Neuronal stem cell (in vitro differentiated cells): ENCODE data around the gene PLCB3.

Experiments used
- DNase-seq: peaks from one replicate; pipeline ENCODE4 v3.0.0-alpha.2; 2013; ENCODE audit warnings: low spot score
- H2AFZ ChIP-seq: one replicate; pipeline ENCODE4 v1.6.1; 2013; ENCODE audit warnings: mild to moderate bottlenecking, low read length, inconsistent platforms
- H2AK5ac ChIP-seq: 2 replicates; pipeline ENCODE4 v1.6.1; 2013; ENCODE audit warnings: low read depth, mild to moderate bottlenecking, inconsistent platforms, low read length, moderate library complexity, mixed read lengths
- H2BK120ac ChIP-seq: 2 replicates; pipeline ENCODE4 v1.6.1; 2013; ENCODE audit warnings: low read depth, mild to moderate bottlenecking, inconsistent platforms, low read length, moderate library complexity, mixed read lengths
- H2BK12ac ChIP-seq: one replicate; pipeline ENCODE4 v1.6.1; 2013; ENCODE audit warnings: low read length, inconsistent platforms
- H2BK15ac ChIP-seq: 2 replicates; pipeline ENCODE4 v1.6.1; 2013; ENCODE audit warnings: mild to moderate bottlenecking, low read length, inconsistent platforms, mixed read lengths
- H2BK5ac ChIP-seq: one replicate; pipeline ENCODE4 v1.6.1; 2013; ENCODE audit warnings: inconsistent platforms, mild to moderate bottlenecking, low read length, moderate library complexity
- H3K14ac ChIP-seq: one replicate; pipeline ENCODE4 v1.6.1; 2013; ENCODE audit warnings: low read length, inconsistent platforms
- H3K18ac ChIP-seq: 2 replicates; pipeline ENCODE4 v1.6.1; 2013; ENCODE audit warnings: low read length, inconsistent platforms
- H3K23ac ChIP-seq: 2 replicates; pipeline ENCODE4 v1.6.1; 2013; ENCODE audit warnings: low read depth, mild to moderate bottlenecking, mixed read lengths, low read length, inconsistent platforms; ENCODE audit not compliant: poor library complexity
- H3K27ac ChIP-seq: replicated peaks from 3 replicates; pipeline ENCODE4 v1.5.1; 2013; ENCODE audit warnings: low read length, inconsistent platforms
- H3K27me3 ChIP-seq, 3 experiments: 2 replicates each; pipeline ENCODE4 v1.6.1; 2013; ENCODE audit warnings: low read length in 3 of 3, mild to moderate bottlenecking in 2 of 3, inconsistent platforms in 1 of 3, low read depth in 1 of 3, mixed read lengths in 1 of 3, moderate library complexity in 1 of 3; ENCODE audit not compliant: control insufficient read depth in 3 of 3, insufficient read depth in 3 of 3
- H3K36me3 ChIP-seq, 2 donors: replicated peaks in 1 of 2; 2 replicates each; pipeline ENCODE4 v1.6.1; 2013; ENCODE audit warnings: low read length in 2 of 2; ENCODE audit not compliant: control insufficient read depth in 2 of 2, insufficient read depth in 2 of 2
- H3K4ac ChIP-seq: 2 replicates; pipeline ENCODE4 v1.6.1; 2013; ENCODE audit warnings: inconsistent platforms, mild to moderate bottlenecking, low read length, moderate library complexity
- H3K4me1 ChIP-seq, 2 donors: 1 replicate in 1 of 2; 2 replicates in 1 of 2; pipeline ENCODE4 v1.6.1; 2013; ENCODE audit warnings: low read length in 2 of 2, low read depth in 1 of 2; ENCODE audit not compliant: control insufficient read depth in 2 of 2, insufficient read depth in 1 of 2
- H3K4me2 ChIP-seq: one replicate; pipeline ENCODE4 v1.6.1; 2013; ENCODE audit warnings: mild to moderate bottlenecking, low read length, inconsistent platforms; ENCODE audit not compliant: insufficient read depth, poor library complexity, severe bottlenecking
- H3K4me3 ChIP-seq, 2 donors: 2 replicates each; pipeline ENCODE4 v1.5.1; 2013; ENCODE audit warnings: low read length in 2 of 2, mild to moderate bottlenecking in 2 of 2, inconsistent platforms in 1 of 2, moderate library complexity in 1 of 2
- H3K79me1 ChIP-seq: one replicate; pipeline ENCODE4 v1.6.1; 2013; ENCODE audit warnings: low read depth, mild to moderate bottlenecking, inconsistent platforms, low read length, moderate library complexity
- H3K9ac ChIP-seq: one replicate; pipeline ENCODE4 v1.6.1; 2013; ENCODE audit warnings: mild to moderate bottlenecking, low read depth, low read length, inconsistent platforms; ENCODE audit not compliant: poor library complexity
- H3K9me3 ChIP-seq, 2 donors: replicated peaks in 1 of 2; 2 replicates each; pipeline versions ENCODE3 to v1.6.1; 2013; ENCODE audit warnings: low read length in 2 of 2, mild to moderate bottlenecking in 2 of 2, inconsistent platforms in 1 of 2, low read depth in 1 of 2, mixed read lengths in 1 of 2, moderate library complexity in 1 of 2; ENCODE audit not compliant: control insufficient read depth in 2 of 2, insufficient read depth in 1 of 2
- H4K8ac ChIP-seq: one replicate; pipeline ENCODE4 v1.6.1; 2013; ENCODE audit warnings: low read depth, mild to moderate bottlenecking, inconsistent platforms, low read length, moderate library complexity
- H4K91ac ChIP-seq: one replicate; pipeline ENCODE4 v1.6.1; 2013; ENCODE audit warnings: low read length, low read depth, mild to moderate bottlenecking, inconsistent platforms; ENCODE audit not compliant: poor library complexity
- WGBS, 2 donors: extraction: QIAGEN DNeasy Blood & Tissue Kit; methylation state at CpG; one replicate each; pipeline ENCODE4 v1.1.7; 2013; ENCODE audit warnings: missing lambda C conversion rate in 2 of 2, mixed read lengths in 1 of 2; ENCODE audit not compliant: insufficient read length in 2 of 2, insufficient replicate concordance in 1 of 2; ENCODE audit errors: extremely low coverage in 2 of 2; 5-methylcytosine and 5-hydroxymethylcytosine counted together

Gene PLCB3

GRCh38 chr11:64281957-64282770 lies 30.8 kb downstream of the PLCB3 start:
- Histone ChIP-seq H3K14ac (no peak overlapping the region), H2AK5ac (no peak overlapping the region), H2BK15ac (no peak overlapping the region), H3K27ac (no peak overlapping the region), H4K91ac (no peak overlapping the region), H3K36me3 (peaks cover 2 to 35% of the 10 kb centered on the region in 2 donors), H3K79me1 (peaks cover 4% of the 10 kb centered on the region), H3K9me3 (no peaks in the 10 kb centered on the region), H3K4ac (no peak overlapping the region), H3K9ac (peak overlapping the region; percentile 21), H3K18ac (no peak overlapping the region), H3K23ac (no peak overlapping the region), H4K8ac (peak overlapping the region; percentile 82), H3K4me1 (peaks cover 3 to 9% of the 10 kb centered on the region in 2 donors), H3K4me2 (no peak overlapping the region), H2BK120ac (no peak overlapping the region), H3K4me3 (no peak overlapping the region), H3K27me3 (no peaks in the 10 kb centered on the region), H2BK12ac (no peak overlapping the region), H2AFZ (no peak overlapping the region), H2BK5ac (no peak overlapping the region)
- WGBS, 2 donors: no CpG with 5 or more reads among the region's 22 CpGs
- DNase-seq: no peak

GRCh38 chr11:64283092-64283491 lies 31.8 kb downstream of the PLCB3 start:
- H2AFZ ChIP-seq: no peak overlapping the region
- no peak overlapping the region for H2BK5ac ChIP-seq
- DNase-seq: no peak
- no peak overlapping the region for H2BK15ac ChIP-seq
- peak overlapping the region in 1 of 2 donors; percentile 34 for H3K4me3 ChIP-seq
- no peaks in the 10 kb centered on the region for H3K9me3 ChIP-seq
- no CpG with 5 or more reads among the region's 3 CpGs for WGBS, 2 donors
- H3K4ac ChIP-seq: no peak overlapping the region
- H3K4me1 ChIP-seq: peaks cover 3 to 9% of the 10 kb centered on the region in 2 donors
- no peak overlapping the region for H4K8ac ChIP-seq
- peaks cover 6% of the 10 kb centered on the region for H3K79me1 ChIP-seq
- H3K23ac ChIP-seq: no peak overlapping the region
- peaks cover 2 to 28% of the 10 kb centered on the region in 2 donors for H3K36me3 ChIP-seq
- H3K18ac ChIP-seq: no peak overlapping the region
- no peak overlapping the region for H3K9ac ChIP-seq
- H3K27me3 ChIP-seq: no peaks in the 10 kb centered on the region
- H2AK5ac ChIP-seq: no peak overlapping the region
- H3K14ac ChIP-seq: no peak overlapping the region
- H2BK120ac ChIP-seq: no peak overlapping the region
- H3K27ac ChIP-seq: no peak overlapping the region
- no peak overlapping the region for H3K4me2 ChIP-seq
- H2BK12ac ChIP-seq: peak overlapping the region; percentile 63
- peak overlapping the region; percentile 39 for H4K91ac ChIP-seq

- WGBS, 2 donors: no CpG with 5 or more reads among the region's 44 CpGs
- peak within 1 kb of the TSS; percentile 68 to 91 for H3K4me3 ChIP-seq
- no peaks in the 10 kb centered on the region for H3K9me3 ChIP-seq
- peak within 1 kb of the TSS; percentile 77 for H2BK15ac ChIP-seq
- H3K4me2 ChIP-seq: peak within 1 kb of the TSS; percentile 100
- peak within 1 kb of the TSS; percentile 99 for H2AFZ ChIP-seq
- peaks cover 6% of the 10 kb centered on the region for H3K79me1 ChIP-seq
- no peak within 1 kb of the TSS for H2BK120ac ChIP-seq
- peak within 1 kb of the TSS; percentile 61 for H3K27ac ChIP-seq
- H2AK5ac ChIP-seq: peak within 1 kb of the TSS; percentile 58
- peaks cover 0 to 1% (median 1%) of the 10 kb centered on the region in 3 experiments for H3K27me3 ChIP-seq
- peaks cover 3 to 9% of the 10 kb centered on the region in 2 donors for H3K4me1 ChIP-seq
- peak within 1 kb of the TSS; percentile 82 for H4K8ac ChIP-seq
- peak within 1 kb of the TSS; percentile 73 for H2BK12ac ChIP-seq
- H2BK5ac ChIP-seq: peak within 1 kb of the TSS; percentile 93
- H3K9ac ChIP-seq: peak within 1 kb of the TSS; percentile 98
- peak within 1 kb of the TSS; percentile 85 for H3K23ac ChIP-seq
- H4K91ac ChIP-seq: no peak within 1 kb of the TSS
- H3K36me3 ChIP-seq: peaks cover 2 to 18% of the 10 kb centered on the region in 2 donors
- peak; percentile 94 for DNase-seq
- peak within 1 kb of the TSS; percentile 98 for H3K18ac ChIP-seq
- H3K14ac ChIP-seq: peak within 1 kb of the TSS; percentile 94
- H3K4ac ChIP-seq: no peak within 1 kb of the TSS
Observed at GRCh38 chr11:64284048-64284961, 33.0 kb downstream of the PLCB3 start, which contains the start of gene BAD. TSS of gene BAD (minus strand) at chr11:64284665. CDS start at chr11:64284368, 297 bp downstream.
